DND-41 (cell line): ENCODE data around the gene DNAJC27.

ENCODE experiments used
- ATAC-seq: fragments of 200-7000 bp; cut with Tn5 transposase; 3 replicates; pipeline ENCODE4 v1.9.1; 2021; ENCODE audit warnings: low read depth; ENCODE audit not compliant: insufficient read depth
- DNase-seq: peaks from one replicate; pipeline ENCODE4 v3.0.0-alpha.2; 2020
- H2AFZ ChIP-seq: 2 replicates; pipeline ENCODE4 v1.6.0; 2012; ENCODE audit warnings: low read depth, low read length
- H3K27ac ChIP-seq: 2 replicates; pipeline ENCODE4 v1.5.1; 2012; ENCODE audit warnings: low read length, inconsistent platforms
- H3K27me3 ChIP-seq: fragments of 200-600 bp; sonication (generic); 2 replicates; pipeline ENCODE4 v1.6.0; 2012; ENCODE audit warnings: low read length, mild to moderate bottlenecking, inconsistent platforms; ENCODE audit not compliant: insufficient read depth, poor library complexity
- H3K36me3 ChIP-seq: 2 replicates; pipeline ENCODE4 v1.5.1; 2012; ENCODE audit warnings: low read length, inconsistent platforms; ENCODE audit not compliant: insufficient read depth
- H3K4me1 ChIP-seq: 2 replicates; pipeline ENCODE4 v1.5.1; 2012; ENCODE audit warnings: mild to moderate bottlenecking, low read length; ENCODE audit not compliant: insufficient read depth
- H3K4me2 ChIP-seq: 2 replicates; pipeline ENCODE4 v1.6.0; 2012; ENCODE audit warnings: mild to moderate bottlenecking, moderate library complexity, low read length, inconsistent platforms; ENCODE audit not compliant: insufficient read depth
- H3K4me3 ChIP-seq, 2 experiments: fragments of 200-600 bp in 1 of 2; shearing (Covaris generic) in 1 of 2; 2 replicates each; pipeline ENCODE4 v1.5.1; 2012 to 2016; ENCODE audit warnings: inconsistent platforms in 2 of 2, low read length in 2 of 2, mild to moderate bottlenecking in 2 of 2, low read depth in 1 of 2, moderate library complexity in 1 of 2
- H3K79me2 ChIP-seq: 2 replicates; pipeline ENCODE4 v1.6.0; 2012; ENCODE audit warnings: low read length, inconsistent platforms; ENCODE audit not compliant: insufficient read depth
- H3K9ac ChIP-seq: 2 replicates; pipeline ENCODE4 v1.6.0; 2012; ENCODE audit warnings: low read depth, mild to moderate bottlenecking, inconsistent platforms, low read length, moderate library complexity
- H3K9me3 ChIP-seq: 2 replicates; pipeline ENCODE4 v1.5.1; 2012; ENCODE audit warnings: low read length, moderate library complexity, mild to moderate bottlenecking, inconsistent platforms; ENCODE audit not compliant: insufficient read depth, severe bottlenecking
- H4K20me1 ChIP-seq: 2 replicates; pipeline ENCODE4 v1.6.0; 2012; ENCODE audit warnings: low read length; ENCODE audit not compliant: insufficient read depth
- CTCF ChIP-seq: IDR thresholded peaks from 2 replicates; pipeline ENCODE4 v1.5.1; 2012; ENCODE audit warnings: borderline replicate concordance, low read length, moderate library complexity, mild to moderate bottlenecking; ENCODE audit not compliant: poor library complexity, severe bottlenecking; ENCODE audit errors: extremely low read depth
- EZH2 ChIP-seq: IDR thresholded peaks from 3 replicates; pipeline ENCODE4 v1.6.1; 2012; ENCODE audit warnings: borderline replicate concordance, low read depth, mild to moderate bottlenecking, moderate library complexity, low read length, inconsistent platforms; ENCODE audit not compliant: severe bottlenecking

Gene DNAJC27

GRCh38 chr2:24910245-24910644 is 61.5 kb downstream of the DNAJC27 start:
- no peak overlapping the region for H2AFZ ChIP-seq
- H3K27me3 ChIP-seq, result no peaks in the 10 kb centered on the region
- peaks cover 78% of the 10 kb centered on the region for H3K79me2 ChIP-seq
- peaks cover 37% of the 10 kb centered on the region for H4K20me1 ChIP-seq
- no peak overlapping the region for H3K4me3 ChIP-seq
- H3K4me1 ChIP-seq, result peaks cover 7% of the 10 kb centered on the region
- H3K9me3 ChIP-seq, result no peaks in the 10 kb centered on the region
- H3K4me2 ChIP-seq, result no peak overlapping the region
- DNase-seq, result no peak
- H3K36me3 ChIP-seq, result peaks cover 65% of the 10 kb centered on the region
- TF ChIP-seq EZH2 (no peak), CTCF (no peak)
- H3K27ac ChIP-seq, result no peak overlapping the region
- no peak overlapping the region for H3K9ac ChIP-seq
- ATAC-seq, result no peak

- no peak overlapping the region for H2AFZ ChIP-seq
- DNase-seq (no peak), ATAC-seq (0 out of 3 replicates have a peak, but pooled peaks have one; percentile 19)
- no peak overlapping the region for H3K9ac ChIP-seq
- H3K27ac ChIP-seq, result no peak overlapping the region
- no peaks in the 10 kb centered on the region for H3K9me3 ChIP-seq
- peaks cover 32% of the 10 kb centered on the region for H4K20me1 ChIP-seq
- TF ChIP-seq CTCF, result no peak
- no peak for TF ChIP-seq EZH2
- no peak overlapping the region for H3K4me2 ChIP-seq
- peaks cover 72% of the 10 kb centered on the region for H3K79me2 ChIP-seq
- H3K36me3 ChIP-seq, result peaks cover 59% of the 10 kb centered on the region
- H3K4me3 ChIP-seq, result no peak overlapping the region
- no peaks in the 10 kb centered on the region for H3K27me3 ChIP-seq
- peaks cover 1% of the 10 kb centered on the region for H3K4me1 ChIP-seq
Measured at GRCh38 chr2:24909555-24910177, 62.1 kb downstream of the DNAJC27 start.

GRCh38 chr2:24908461-24908901 is 63.3 kb downstream of the DNAJC27 start:
- no peak for DNase-seq
- Histone ChIP-seq H3K36me3 (peaks cover 57% of the 10 kb centered on the region), H3K27ac (no peak overlapping the region), H3K4me3 (no peak overlapping the region), H3K27me3 (no peaks in the 10 kb centered on the region), H3K9ac (no peak overlapping the region), H4K20me1 (peaks cover 26% of the 10 kb centered on the region; the same call in 1 of the 2 replicates), H2AFZ (no peak overlapping the region), H3K4me1 (no peaks in the 10 kb centered on the region; the same call in 1 of the 2 replicates), H3K9me3 (no peaks in the 10 kb centered on the region), H3K79me2 (peaks cover 64% of the 10 kb centered on the region), H3K4me2 (no peak overlapping the region)
- TF ChIP-seq EZH2, result no peak
- no peak for TF ChIP-seq CTCF
- ATAC-seq, result no peak; the same call in 2 of the 3 replicates
